ENCODE measurements around the gene PRKAA1.

DNA sequence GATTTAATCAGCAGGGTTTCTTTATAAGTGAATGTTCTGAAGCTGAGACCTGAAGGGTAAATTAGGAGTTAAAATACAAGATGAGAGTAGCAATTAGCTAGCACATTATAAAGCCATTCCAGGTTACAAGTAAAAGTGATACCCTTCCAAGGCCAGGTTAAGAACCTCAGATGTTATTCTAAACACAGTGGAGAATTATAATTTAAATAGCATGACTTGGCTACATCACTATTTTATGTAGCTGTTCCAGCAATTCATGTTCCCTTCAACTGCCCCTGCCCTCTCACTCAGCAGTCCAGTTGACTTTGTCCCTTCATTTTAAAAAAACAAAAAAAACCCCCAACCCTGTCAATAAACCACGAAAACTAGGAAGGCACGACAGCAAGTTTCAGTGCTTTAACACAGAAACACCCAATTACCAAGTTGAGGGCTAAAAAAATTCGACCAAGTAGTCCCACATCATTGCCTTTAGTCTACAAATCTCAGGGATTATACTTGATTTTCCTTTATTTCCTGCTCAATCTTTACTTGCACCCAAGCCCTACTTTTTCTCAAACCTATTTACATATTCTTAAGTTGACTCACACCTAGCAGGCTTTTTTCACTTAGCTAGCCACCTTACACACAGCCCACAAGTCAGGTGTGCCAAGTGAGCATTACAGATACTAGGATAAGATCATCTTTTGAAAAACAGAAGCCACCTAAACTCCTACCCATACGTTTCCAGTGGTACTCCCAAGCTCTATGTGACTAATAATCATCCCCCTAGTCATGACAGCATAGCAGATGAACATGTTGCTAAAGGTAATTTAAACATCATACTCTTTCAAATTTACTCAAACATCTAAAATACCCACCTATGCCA is 33.4 kb upstream of the PRKAA1 start:
- TF ChIP-seq POLR2A (IDR thresholded peaks at IDR 0.05): no peak
- TF ChIP-seq POLR2AphosphoS5 (IDR thresholded peaks at IDR 0.05): no peak
- TF ChIP-seq CTCF (IDR thresholded peaks at IDR 0.05): no peak
